Esophagus muscularis mucosa (tissue), 4 donors: Measurements from ENCODE around the gene UBL3.

Experiments
- CTCF ChIP-seq, 3 experiments: fragments of 200-600 bp in 2 of 3; fragments of 450-650 bp in 1 of 3; sonication (generic) in 2 of 3; IDR thresholded peaks; one replicate each; pipeline ENCODE4 v1.5.1; 2017 to 2019; ENCODE audit warnings: antibody characterized with exemption in 3 of 3, mild to moderate bottlenecking in 2 of 3, moderate library complexity in 1 of 3
- EP300 ChIP-seq: sonication (generic); formaldehyde crosslinking; IDR thresholded peaks from one replicate; pipeline ENCODE4 v1.6.1; 2017; ENCODE audit warnings: antibody characterized with exemption
- POLR2A ChIP-seq: fragments of 450-650 bp; IDR thresholded peaks from one replicate; pipeline ENCODE4 v1.6.1; 2017; ENCODE audit warnings: antibody characterized with exemption, moderate library complexity, mild to moderate bottlenecking, low read depth
- POLR2AphosphoS5 ChIP-seq, 2 donors: sonication (generic); formaldehyde crosslinking; IDR thresholded peaks; one replicate each; pipeline ENCODE4 v1.6.1; 2017; ENCODE audit warnings: antibody characterized with exemption in 2 of 2

GRCh38 chr13:29849731-29850212 is 645 bp downstream of the UBL3 start:
- no peak for TF ChIP-seq CTCF (IDR thresholded peaks at IDR 0.05)
- TF ChIP-seq POLR2AphosphoS5 (IDR thresholded peaks at IDR 0.05), result no peak
- no peak for TF ChIP-seq POLR2A
- TF ChIP-seq EP300, result no peak
